BE2C (cell line): Measurements from ENCODE around the gene DENND1C.

Experiments used
- DNase-seq: peaks from one replicate; pipeline ENCODE4 v3.0.0-alpha.2; 2020
- H3K27me3 ChIP-seq: fragments of 250-450 bp; sonication (Bioruptor Pico); 2 replicates; pipeline ENCODE4 v1.5.1; 2020; ENCODE audit warnings: mild to moderate bottlenecking
- H3K36me3 ChIP-seq: fragments of 250-450 bp; sonication (Bioruptor Pico); 2 replicates; pipeline ENCODE4 v1.5.1; 2020; ENCODE audit warnings: mild to moderate bottlenecking
- H3K4me1 ChIP-seq: fragments of 250-450 bp; sonication (Bioruptor Pico); 2 replicates; pipeline ENCODE4 v1.5.1; 2020
- H3K4me3 ChIP-seq: 2 replicates; pipeline ENCODE4 v1.5.1; 2011; ENCODE audit warnings: low read depth, low read length
- H3K9me3 ChIP-seq: fragments of 250-450 bp; sonication (Bioruptor Pico); 2 replicates; pipeline ENCODE4 v1.5.1; 2020
- CTCF ChIP-seq: IDR thresholded peaks from 2 replicates; pipeline ENCODE4 v1.5.1; 2012; ENCODE audit warnings: mild to moderate bottlenecking, low read depth, low read length

Gene DENND1C

GRCh38 chr19:6452899-6453298 lies 28.7 kb downstream of the DENND1C start:
- Histone ChIP-seq H3K9me3 (peaks cover 11% of the 10 kb centered on the region; the same call in 1 of the 2 replicates), H3K4me1 (no peaks in the 10 kb centered on the region), H3K27me3 (no peaks in the 10 kb centered on the region), H3K36me3 (peaks cover 17% of the 10 kb centered on the region), H3K4me3 (no peak overlapping the region)
- no peak for DNase-seq
- no peak for TF ChIP-seq CTCF

- peaks cover 17% of the 10 kb centered on the region for H3K36me3 ChIP-seq
- no peaks in the 10 kb centered on the region for H3K4me1 ChIP-seq
- no peak overlapping the region for H3K4me3 ChIP-seq
- no peaks in the 10 kb centered on the region for H3K27me3 ChIP-seq
- TF ChIP-seq CTCF, result no peak
- DNase-seq, result no peak
- peaks cover 11% of the 10 kb centered on the region; the same call in 1 of the 2 replicates for H3K9me3 ChIP-seq
Measured at GRCh38 chr19:6452223-6452614, 29.4 kb downstream of the DENND1C start.

- H3K4me1 ChIP-seq, result no peaks in the 10 kb centered on the region
- no peak overlapping the region for H3K4me3 ChIP-seq
- H3K36me3 ChIP-seq, result peaks cover 17% of the 10 kb centered on the region
- peaks cover 11% of the 10 kb centered on the region; the same call in 1 of the 2 replicates for H3K9me3 ChIP-seq
- DNase-seq, result no peak
- TF ChIP-seq CTCF, result no peak
- no peaks in the 10 kb centered on the region for H3K27me3 ChIP-seq
Measured at GRCh38 chr19:6451583-6452222, 29.9 kb downstream of the DENND1C start.

- Histone ChIP-seq H3K4me1 (no peaks in the 10 kb centered on the region), H3K9me3 (peaks cover 11% of the 10 kb centered on the region), H3K27me3 (no peaks in the 10 kb centered on the region), H3K4me3 (no peak overlapping the region), H3K36me3 (peaks cover 17% of the 10 kb centered on the region)
- no peak for TF ChIP-seq CTCF
- no peak for DNase-seq
Measured at GRCh38 chr19:6450166-6450565, 31.4 kb downstream of the DENND1C start.

GRCh38 chr19:6448045-6448444 lies 33.5 kb downstream of the DENND1C start:
- no peak overlapping the region for H3K4me3 ChIP-seq
- no peaks in the 10 kb centered on the region; the same call in 1 of the 2 replicates for H3K9me3 ChIP-seq
- TF ChIP-seq CTCF, result no peak
- DNase-seq, result no peak
- no peaks in the 10 kb centered on the region for H3K27me3 ChIP-seq
- H3K36me3 ChIP-seq, result no peaks in the 10 kb centered on the region
- H3K4me1 ChIP-seq, result no peaks in the 10 kb centered on the region

- H3K9me3 ChIP-seq, result no peaks in the 10 kb centered on the region; the same call in 1 of the 2 replicates
Measured at GRCh38 chr19:6446452-6446851, 35.1 kb downstream of the DENND1C start.

More at GRCh38 chr19:6446452-6446851, 35.1 kb downstream of the DENND1C start:
- H3K4me3 ChIP-seq, result no peak overlapping the region
- no peak for DNase-seq
- H3K27me3 ChIP-seq, result no peaks in the 10 kb centered on the region
- H3K36me3 ChIP-seq, result no peaks in the 10 kb centered on the region
- TF ChIP-seq CTCF, result no peak
- H3K4me1 ChIP-seq, result no peaks in the 10 kb centered on the region
